GM23338 (cell line): Measurements from ENCODE around the gene MAD1L1. TPM values are rescaled to one million over a fixed set of nuclear protein-coding genes. Genes with fewer than 3 reads are reported as not detected.

Experiments
- ATAC-seq: fragments of 200-7000 bp; cut with Tn5 transposase; 3 replicates; pipeline ENCODE4 v1.9.1; 2020
- DNase-seq: peaks from one replicate; pipeline ENCODE4 v3.0.0-alpha.2; 2015; ENCODE audit warnings: low spot score
- H2AFZ ChIP-seq: fragments of 200-600 bp; sonication (generic); 2 replicates; pipeline ENCODE4 v1.8.0; 2016; ENCODE audit warnings: antibody characterized with exemption, mild to moderate bottlenecking, moderate library complexity
- H3F3A ChIP-seq: fragments of 200-600 bp; sonication (generic); replicated peaks from 2 replicates; pipeline ENCODE4 v1.8.0; 2017; ENCODE audit warnings: antibody characterized with exemption, mixed run types, low read depth
- H3K27ac ChIP-seq: fragments of 200-600 bp; sonication (generic); 2 replicates; pipeline ENCODE4 v1.6.1; 2016; ENCODE audit warnings: low read depth
- H3K27me3 ChIP-seq: fragments of 200-600 bp; sonication (generic); 2 replicates; pipeline ENCODE4 v1.8.0; 2016; ENCODE audit warnings: mild to moderate bottlenecking, mixed run types, moderate library complexity; ENCODE audit not compliant: insufficient read depth
- H3K36me3 ChIP-seq: fragments of 200-600 bp; sonication (generic); 2 replicates; pipeline ENCODE4 v1.8.0; 2016; ENCODE audit warnings: mild to moderate bottlenecking; ENCODE audit not compliant: insufficient read depth
- H3K4me1 ChIP-seq: fragments of 200-600 bp; sonication (generic); 2 replicates; pipeline ENCODE4 v1.8.0; 2016; ENCODE audit warnings: mild to moderate bottlenecking, moderate library complexity; ENCODE audit not compliant: insufficient read depth
- H3K4me2 ChIP-seq: fragments of 200-600 bp; sonication (generic); 2 replicates; pipeline ENCODE4 v1.7.1; 2017; ENCODE audit warnings: mixed run types
- H3K4me3 ChIP-seq: fragments of 200-600 bp; sonication (generic); 2 replicates; pipeline ENCODE4 v1.6.1; 2016; ENCODE audit warnings: mixed run types
- H3K79me2 ChIP-seq: fragments of 200-600 bp; sonication (generic); replicated peaks from 2 replicates; pipeline ENCODE4 v1.8.0; 2017; ENCODE audit warnings: mild to moderate bottlenecking; ENCODE audit not compliant: insufficient read depth
- H3K9me2 ChIP-seq: fragments of 200-600 bp; sonication (generic); 2 replicates; pipeline ENCODE4 v1.8.0; 2017; ENCODE audit not compliant: insufficient read depth
- H4K20me1 ChIP-seq: fragments of 200-600 bp; sonication (generic); replicated peaks from 2 replicates; pipeline ENCODE4 v1.8.0; 2017; ENCODE audit warnings: mild to moderate bottlenecking; ENCODE audit not compliant: insufficient read depth
- H3K27ac Mint-ChIP-seq: 2 replicates; pipeline ENCODE4 v1.8.0; 2020; ENCODE audit warnings: inconsistent platforms, mild to moderate bottlenecking, moderate library complexity, mixed read lengths
- H3K27me3 Mint-ChIP-seq: 3 replicates; pipeline ENCODE4 v1.8.0; 2022; ENCODE audit warnings: low read depth, mild to moderate bottlenecking, moderate library complexity, mixed read lengths, inconsistent platforms; ENCODE audit not compliant: insufficient read depth, poor library complexity
- H3K36me3 Mint-ChIP-seq: 3 replicates; pipeline ENCODE4 v1.8.0; 2021; ENCODE audit warnings: low read depth, mild to moderate bottlenecking, inconsistent platforms, moderate library complexity, mixed read lengths
- H3K4me1 Mint-ChIP-seq: 3 replicates; pipeline ENCODE4 v1.8.0; 2020; ENCODE audit warnings: mild to moderate bottlenecking, inconsistent platforms, mixed read lengths
- H3K4me3 Mint-ChIP-seq: 3 replicates; pipeline ENCODE4 v1.8.0; 2021; ENCODE audit warnings: moderate library complexity, mild to moderate bottlenecking, inconsistent platforms, mixed read lengths
- H3K9me3 Mint-ChIP-seq: 3 replicates; pipeline ENCODE4 v1.8.0; 2020; ENCODE audit warnings: moderate library complexity, mild to moderate bottlenecking, inconsistent platforms, mixed read lengths
- CREB1 ChIP-seq: fragments of 250-450 bp; sonication (Bioruptor Pico); IDR thresholded peaks from 2 replicates; pipeline ENCODE4 v1.5.0; 2020; ENCODE audit warnings: low read depth, mild to moderate bottlenecking, moderate library complexity
- EZH2 ChIP-seq: fragments of 200-600 bp; sonication (generic); IDR thresholded peaks from one replicate; pipeline ENCODE4 v1.8.0; 2017; ENCODE audit warnings: antibody characterized with exemption, mild to moderate bottlenecking, low read depth; ENCODE audit not compliant: unreplicated experiment
- EZH2phosphoT487 ChIP-seq: fragments of 200-600 bp; sonication (generic); IDR thresholded peaks from one replicate; pipeline ENCODE4 v1.8.1; 2018; ENCODE audit warnings: antibody characterized with exemption; ENCODE audit not compliant: unreplicated experiment
- JUNB ChIP-seq: IDR thresholded peaks from one replicate; pipeline ENCODE4 v1.6.1; 2016; ENCODE audit warnings: antibody characterized with exemption; ENCODE audit not compliant: unreplicated experiment
- NANOG ChIP-seq: IDR thresholded peaks from 2 replicates; pipeline ENCODE4 v1.6.1; 2016; ENCODE audit warnings: antibody characterized with exemption, borderline replicate concordance
- POLR2AphosphoS5 ChIP-seq: IDR thresholded peaks from 2 replicates; pipeline ENCODE4 v1.6.1; 2016; ENCODE audit warnings: antibody characterized with exemption, low read depth
- STAT1 ChIP-seq: IDR thresholded peaks from one replicate; pipeline ENCODE4 v1.6.1; 2016; ENCODE audit warnings: antibody characterized with exemption; ENCODE audit not compliant: unreplicated experiment
- ZNF114 ChIP-seq: fragments of 250-450 bp; sonication (Bioruptor Pico); IDR thresholded peaks from 2 replicates; pipeline ENCODE4 v1.5.0; 2020; ENCODE audit warnings: mild to moderate bottlenecking, moderate library complexity
- ZNF331 ChIP-seq: fragments of 250-450 bp; sonication (Bioruptor Pico); IDR thresholded peaks from 2 replicates; pipeline ENCODE4 v1.5.0; 2020; ENCODE audit warnings: low read depth, mild to moderate bottlenecking, moderate library complexity
- polyA plus RNA-seq: library from polyadenylated mRNA; unstranded; fragments of >200 nt; fragmentation: Nextera tagmentation; extraction: Ambion mirVana; gene quantifications from 2 replicates; pipeline ENCODE4 v1.2.1, GENCODE V29; 2016
- total RNA-seq: library from RNA; depleted of rRNA; stranded (reverse); fragments of >200 nt; shearing (Covaris generic); gene quantifications from 2 replicates; pipeline ENCODE4 v1.2.3, GENCODE V29; 2014
- TF ChIP-seq, protein P1 (sequence below): IDR thresholded peaks from 2 replicates; pipeline ENCODE4 v1.6.1; 2016; ENCODE audit warnings: antibody characterized with exemption
- TF ChIP-seq, protein P2 (sequence below), 2 experiments: fragments of 200-600 bp in 1 of 2; sonication (generic) in 1 of 2; conservative IDR thresholded peaks; 2 replicates each; pipeline versions ENCODE4 v1.5.1 to v1.6.1; 2016 to 2017; ENCODE audit warnings: antibody characterized with exemption in 2 of 2, low read depth in 2 of 2, mild to moderate bottlenecking in 2 of 2, moderate library complexity in 1 of 2
- TF ChIP-seq, protein P3 (sequence below): fragments of 250-450 bp; sonication (Bioruptor Pico); IDR thresholded peaks from 2 replicates; pipeline ENCODE4 v1.5.0; 2020; ENCODE audit warnings: mild to moderate bottlenecking, moderate library complexity
- TF ChIP-seq, protein P4 (sequence below): IDR thresholded peaks from one replicate; pipeline ENCODE4 v1.6.1; 2018; ENCODE audit warnings: antibody characterized with exemption; ENCODE audit not compliant: unreplicated experiment

MAD1L1 gene
- total and polyA plus RNA-seq, 2 experiments from 2014 or later, result 40.3 to 59.3 TPM

DNA sequence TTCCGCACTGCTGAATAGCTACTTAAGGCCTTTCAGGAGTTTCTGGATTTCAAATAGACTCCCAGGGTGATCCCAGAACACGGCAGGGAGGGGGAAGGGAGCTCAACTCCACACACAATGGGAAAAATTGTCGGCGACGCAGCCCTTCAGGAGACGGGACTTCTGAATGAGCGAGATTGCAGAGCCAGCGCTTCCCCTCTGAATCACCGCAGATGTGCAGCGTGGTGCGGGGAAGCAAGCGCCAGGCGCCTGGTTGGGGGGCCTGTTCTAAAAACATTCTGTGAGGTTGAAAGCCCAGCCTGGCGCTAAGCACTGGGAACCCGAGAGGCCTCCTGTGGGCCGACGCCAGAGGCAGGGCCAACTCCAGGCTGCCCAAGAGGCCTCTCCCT is 163.3 kb downstream of the MAD1L1 start:
- Mint-ChIP-seq H3K27ac (no peak overlapping the region), H3K9me3 (no peaks in the 10 kb centered on the region), H3K4me3 (no peak overlapping the region), H3K36me3 (peaks cover 5% of the 10 kb centered on the region; the same call in 2 of the 3 replicates), H3K27me3 (peaks cover 29% of the 10 kb centered on the region), H3K4me1 (peaks cover 4% of the 10 kb centered on the region; the same call in 1 of the 3 replicates)
- no peak for DNase-seq
- no peaks in the 10 kb centered on the region; the same call in 1 of the 2 replicates for H3K79me2 ChIP-seq
- no peaks in the 10 kb centered on the region for H3K27me3 ChIP-seq
- H3K4me3 ChIP-seq, result no peak overlapping the region
- no peaks in the 10 kb centered on the region for H3K9me2 ChIP-seq
- H3F3A ChIP-seq, result no peaks in the 10 kb centered on the region
- no peak overlapping the region for H2AFZ ChIP-seq
- TF ChIP-seq EZH2phosphoT487, result no peak
- TF ChIP-seq, protein P1, sequence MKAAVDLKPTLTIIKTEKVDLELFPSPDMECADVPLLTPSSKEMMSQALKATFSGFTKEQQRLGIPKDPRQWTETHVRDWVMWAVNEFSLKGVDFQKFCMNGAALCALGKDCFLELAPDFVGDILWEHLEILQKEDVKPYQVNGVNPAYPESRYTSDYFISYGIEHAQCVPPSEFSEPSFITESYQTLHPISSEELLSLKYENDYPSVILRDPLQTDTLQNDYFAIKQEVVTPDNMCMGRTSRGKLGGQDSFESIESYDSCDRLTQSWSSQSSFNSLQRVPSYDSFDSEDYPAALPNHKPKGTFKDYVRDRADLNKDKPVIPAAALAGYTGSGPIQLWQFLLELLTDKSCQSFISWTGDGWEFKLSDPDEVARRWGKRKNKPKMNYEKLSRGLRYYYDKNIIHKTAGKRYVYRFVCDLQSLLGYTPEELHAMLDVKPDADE, result no peak
- TF ChIP-seq POLR2AphosphoS5, result no peak
- TF ChIP-seq, protein P2, sequence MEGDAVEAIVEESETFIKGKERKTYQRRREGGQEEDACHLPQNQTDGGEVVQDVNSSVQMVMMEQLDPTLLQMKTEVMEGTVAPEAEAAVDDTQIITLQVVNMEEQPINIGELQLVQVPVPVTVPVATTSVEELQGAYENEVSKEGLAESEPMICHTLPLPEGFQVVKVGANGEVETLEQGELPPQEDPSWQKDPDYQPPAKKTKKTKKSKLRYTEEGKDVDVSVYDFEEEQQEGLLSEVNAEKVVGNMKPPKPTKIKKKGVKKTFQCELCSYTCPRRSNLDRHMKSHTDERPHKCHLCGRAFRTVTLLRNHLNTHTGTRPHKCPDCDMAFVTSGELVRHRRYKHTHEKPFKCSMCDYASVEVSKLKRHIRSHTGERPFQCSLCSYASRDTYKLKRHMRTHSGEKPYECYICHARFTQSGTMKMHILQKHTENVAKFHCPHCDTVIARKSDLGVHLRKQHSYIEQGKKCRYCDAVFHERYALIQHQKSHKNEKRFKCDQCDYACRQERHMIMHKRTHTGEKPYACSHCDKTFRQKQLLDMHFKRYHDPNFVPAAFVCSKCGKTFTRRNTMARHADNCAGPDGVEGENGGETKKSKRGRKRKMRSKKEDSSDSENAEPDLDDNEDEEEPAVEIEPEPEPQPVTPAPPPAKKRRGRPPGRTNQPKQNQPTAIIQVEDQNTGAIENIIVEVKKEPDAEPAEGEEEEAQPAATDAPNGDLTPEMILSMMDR (conservative IDR thresholded peaks at IDR 0.05; ENCODE audit: low read depth in 2 of 2), result no peak
- no peak for TF ChIP-seq ZNF331
- TF ChIP-seq, protein P3, sequence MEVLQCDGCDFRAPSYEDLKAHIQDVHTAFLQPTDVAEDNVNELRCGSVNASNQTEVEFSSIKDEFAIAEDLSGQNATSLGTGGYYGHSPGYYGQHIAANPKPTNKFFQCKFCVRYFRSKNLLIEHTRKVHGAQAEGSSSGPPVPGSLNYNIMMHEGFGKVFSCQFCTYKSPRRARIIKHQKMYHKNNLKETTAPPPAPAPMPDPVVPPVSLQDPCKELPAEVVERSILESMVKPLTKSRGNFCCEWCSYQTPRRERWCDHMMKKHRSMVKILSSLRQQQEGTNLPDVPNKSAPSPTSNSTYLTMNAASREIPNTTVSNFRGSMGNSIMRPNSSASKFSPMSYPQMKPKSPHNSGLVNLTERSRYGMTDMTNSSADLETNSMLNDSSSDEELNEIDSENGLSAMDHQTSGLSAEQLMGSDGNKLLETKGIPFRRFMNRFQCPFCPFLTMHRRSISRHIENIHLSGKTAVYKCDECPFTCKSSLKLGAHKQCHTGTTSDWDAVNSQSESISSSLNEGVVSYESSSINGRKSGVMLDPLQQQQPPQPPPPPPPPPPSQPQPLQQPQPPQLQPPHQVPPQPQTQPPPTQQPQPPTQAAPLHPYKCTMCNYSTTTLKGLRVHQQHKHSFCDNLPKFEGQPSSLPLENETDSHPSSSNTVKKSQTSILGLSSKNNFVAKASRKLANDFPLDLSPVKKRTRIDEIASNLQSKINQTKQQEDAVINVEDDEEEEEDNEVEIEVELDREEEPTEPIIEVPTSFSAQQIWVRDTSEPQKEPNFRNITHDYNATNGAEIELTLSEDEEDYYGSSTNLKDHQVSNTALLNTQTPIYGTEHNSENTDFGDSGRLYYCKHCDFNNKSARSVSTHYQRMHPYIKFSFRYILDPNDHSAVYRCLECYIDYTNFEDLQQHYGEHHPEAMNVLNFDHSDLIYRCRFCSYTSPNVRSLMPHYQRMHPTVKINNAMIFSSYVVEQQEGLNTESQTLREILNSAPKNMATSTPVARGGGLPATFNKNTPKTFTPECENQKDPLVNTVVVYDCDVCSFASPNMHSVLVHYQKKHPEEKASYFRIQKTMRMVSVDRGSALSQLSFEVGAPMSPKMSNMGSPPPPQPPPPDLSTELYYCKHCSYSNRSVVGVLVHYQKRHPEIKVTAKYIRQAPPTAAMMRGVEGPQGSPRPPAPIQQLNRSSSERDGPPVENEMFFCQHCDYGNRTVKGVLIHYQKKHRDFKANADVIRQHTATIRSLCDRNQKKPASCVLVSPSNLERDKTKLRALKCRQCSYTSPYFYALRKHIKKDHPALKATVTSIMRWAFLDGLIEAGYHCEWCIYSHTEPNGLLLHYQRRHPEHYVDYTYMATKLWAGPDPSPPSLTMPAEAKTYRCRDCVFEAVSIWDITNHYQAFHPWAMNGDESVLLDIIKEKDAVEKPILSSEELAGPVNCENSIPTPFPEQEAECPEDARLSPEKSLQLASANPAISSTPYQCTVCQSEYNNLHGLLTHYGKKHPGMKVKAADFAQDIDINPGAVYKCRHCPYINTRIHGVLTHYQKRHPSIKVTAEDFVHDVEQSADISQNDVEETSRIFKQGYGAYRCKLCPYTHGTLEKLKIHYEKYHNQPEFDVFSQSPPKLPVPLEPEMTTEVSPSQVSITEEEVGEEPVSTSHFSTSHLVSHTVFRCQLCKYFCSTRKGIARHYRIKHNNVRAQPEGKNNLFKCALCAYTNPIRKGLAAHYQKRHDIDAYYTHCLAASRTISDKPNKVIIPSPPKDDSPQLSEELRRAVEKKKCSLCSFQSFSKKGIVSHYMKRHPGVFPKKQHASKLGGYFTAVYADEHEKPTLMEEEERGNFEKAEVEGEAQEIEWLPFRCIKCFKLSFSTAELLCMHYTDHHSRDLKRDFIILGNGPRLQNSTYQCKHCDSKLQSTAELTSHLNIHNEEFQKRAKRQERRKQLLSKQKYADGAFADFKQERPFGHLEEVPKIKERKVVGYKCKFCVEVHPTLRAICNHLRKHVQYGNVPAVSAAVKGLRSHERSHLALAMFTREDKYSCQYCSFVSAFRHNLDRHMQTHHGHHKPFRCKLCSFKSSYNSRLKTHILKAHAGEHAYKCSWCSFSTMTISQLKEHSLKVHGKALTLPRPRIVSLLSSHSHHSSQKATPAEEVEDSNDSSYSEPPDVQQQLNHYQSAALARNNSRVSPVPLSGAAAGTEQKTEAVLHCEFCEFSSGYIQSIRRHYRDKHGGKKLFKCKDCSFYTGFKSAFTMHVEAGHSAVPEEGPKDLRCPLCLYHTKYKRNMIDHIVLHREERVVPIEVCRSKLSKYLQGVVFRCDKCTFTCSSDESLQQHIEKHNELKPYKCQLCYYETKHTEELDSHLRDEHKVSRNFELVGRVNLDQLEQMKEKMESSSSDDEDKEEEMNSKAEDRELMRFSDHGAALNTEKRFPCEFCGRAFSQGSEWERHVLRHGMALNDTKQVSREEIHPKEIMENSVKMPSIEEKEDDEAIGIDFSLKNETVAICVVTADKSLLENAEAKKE, result no peak
- no peak for TF ChIP-seq STAT1
- no peak for TF ChIP-seq ZNF114
- TF ChIP-seq JUNB, result no peak
- no peak for TF ChIP-seq EZH2
- TF ChIP-seq, protein P4, sequence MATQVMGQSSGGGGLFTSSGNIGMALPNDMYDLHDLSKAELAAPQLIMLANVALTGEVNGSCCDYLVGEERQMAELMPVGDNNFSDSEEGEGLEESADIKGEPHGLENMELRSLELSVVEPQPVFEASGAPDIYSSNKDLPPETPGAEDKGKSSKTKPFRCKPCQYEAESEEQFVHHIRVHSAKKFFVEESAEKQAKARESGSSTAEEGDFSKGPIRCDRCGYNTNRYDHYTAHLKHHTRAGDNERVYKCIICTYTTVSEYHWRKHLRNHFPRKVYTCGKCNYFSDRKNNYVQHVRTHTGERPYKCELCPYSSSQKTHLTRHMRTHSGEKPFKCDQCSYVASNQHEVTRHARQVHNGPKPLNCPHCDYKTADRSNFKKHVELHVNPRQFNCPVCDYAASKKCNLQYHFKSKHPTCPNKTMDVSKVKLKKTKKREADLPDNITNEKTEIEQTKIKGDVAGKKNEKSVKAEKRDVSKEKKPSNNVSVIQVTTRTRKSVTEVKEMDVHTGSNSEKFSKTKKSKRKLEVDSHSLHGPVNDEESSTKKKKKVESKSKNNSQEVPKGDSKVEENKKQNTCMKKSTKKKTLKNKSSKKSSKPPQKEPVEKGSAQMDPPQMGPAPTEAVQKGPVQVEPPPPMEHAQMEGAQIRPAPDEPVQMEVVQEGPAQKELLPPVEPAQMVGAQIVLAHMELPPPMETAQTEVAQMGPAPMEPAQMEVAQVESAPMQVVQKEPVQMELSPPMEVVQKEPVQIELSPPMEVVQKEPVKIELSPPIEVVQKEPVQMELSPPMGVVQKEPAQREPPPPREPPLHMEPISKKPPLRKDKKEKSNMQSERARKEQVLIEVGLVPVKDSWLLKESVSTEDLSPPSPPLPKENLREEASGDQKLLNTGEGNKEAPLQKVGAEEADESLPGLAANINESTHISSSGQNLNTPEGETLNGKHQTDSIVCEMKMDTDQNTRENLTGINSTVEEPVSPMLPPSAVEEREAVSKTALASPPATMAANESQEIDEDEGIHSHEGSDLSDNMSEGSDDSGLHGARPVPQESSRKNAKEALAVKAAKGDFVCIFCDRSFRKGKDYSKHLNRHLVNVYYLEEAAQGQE, result no peak
- TF ChIP-seq NANOG, result no peak
- no peak for TF ChIP-seq CREB1 (CRISPR knock-in tag)
- no peaks in the 10 kb centered on the region for H3K4me1 ChIP-seq
- ATAC-seq, result no peak
- H3K36me3 ChIP-seq, result no peaks in the 10 kb centered on the region
- no peaks in the 10 kb centered on the region for H4K20me1 ChIP-seq
- no peak overlapping the region for H3K4me2 ChIP-seq
- no peak overlapping the region for H3K27ac ChIP-seq
